DMS 273 (cell line): ENCODE data around the gene PHACTR3.

Source experiments
- DNase-seq: peaks from one replicate; lab custom pipeline; 2025; ENCODE audit not compliant: unreplicated experiment; lab: John Stamatoyannopoulos, UW

The PHACTR3 gene

GRCh38 chr20:59786801-59787537 is 182.6 kb downstream of the PHACTR3 start:
- no peak for DNase-seq

DNA sequence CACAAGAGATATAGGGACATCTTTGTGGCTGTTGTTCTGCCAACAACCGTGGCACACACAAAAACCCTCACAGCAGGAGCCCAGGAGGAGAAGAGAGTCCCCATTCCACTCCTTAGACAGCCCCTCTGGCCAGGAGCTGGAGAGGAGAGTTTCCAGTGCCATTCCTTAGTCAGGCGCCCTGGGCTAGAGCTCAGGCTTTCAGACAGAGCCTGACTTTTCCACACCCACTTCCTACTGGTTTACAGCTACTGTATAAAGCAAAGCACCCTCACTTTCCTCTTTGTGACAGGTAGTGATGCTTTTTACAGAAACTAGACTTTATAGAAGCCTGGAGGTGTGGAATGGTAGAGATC is 183.2 kb downstream of the PHACTR3 start:
- DNase-seq: no peak

- DNase-seq: no peak
Measured at GRCh38 chr20:59788196-59788735, 183.9 kb downstream of the PHACTR3 start.

DNA sequence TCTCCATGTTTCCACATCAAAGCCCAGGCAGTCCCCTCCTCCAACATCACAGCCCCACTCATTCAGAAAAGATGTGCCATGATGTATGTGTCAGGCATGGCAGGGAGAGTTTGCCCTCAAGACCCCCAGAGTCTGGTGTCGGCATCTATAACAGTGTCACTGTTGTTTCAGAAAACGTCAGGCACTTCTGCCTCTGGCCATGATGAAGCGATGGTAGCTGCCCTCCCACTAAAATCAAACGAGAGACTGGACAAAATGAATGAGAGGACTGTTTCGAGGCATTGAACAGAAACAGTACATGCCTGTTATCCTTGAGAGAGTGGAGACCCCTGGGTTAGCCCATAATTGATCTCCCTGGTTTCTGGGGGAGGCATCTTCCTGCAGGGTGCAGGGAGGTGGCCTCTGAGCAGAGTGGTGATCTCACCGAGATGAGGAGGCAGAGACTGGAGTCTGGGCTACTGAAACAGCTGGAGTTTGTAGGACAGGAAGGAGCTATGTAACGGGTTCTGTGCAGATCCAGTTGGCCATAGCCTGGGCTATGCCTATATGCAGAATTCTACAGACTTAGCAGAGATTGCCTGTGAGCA is 184.6 kb downstream of the PHACTR3 start:
- no peak for DNase-seq

GRCh38 chr20:59789686-59790085 is 185.3 kb downstream of the PHACTR3 start:
- no peak for DNase-seq

- no peak for DNase-seq
Measured at GRCh38 chr20:59790346-59790745, 186.0 kb downstream of the PHACTR3 start.

DNA sequence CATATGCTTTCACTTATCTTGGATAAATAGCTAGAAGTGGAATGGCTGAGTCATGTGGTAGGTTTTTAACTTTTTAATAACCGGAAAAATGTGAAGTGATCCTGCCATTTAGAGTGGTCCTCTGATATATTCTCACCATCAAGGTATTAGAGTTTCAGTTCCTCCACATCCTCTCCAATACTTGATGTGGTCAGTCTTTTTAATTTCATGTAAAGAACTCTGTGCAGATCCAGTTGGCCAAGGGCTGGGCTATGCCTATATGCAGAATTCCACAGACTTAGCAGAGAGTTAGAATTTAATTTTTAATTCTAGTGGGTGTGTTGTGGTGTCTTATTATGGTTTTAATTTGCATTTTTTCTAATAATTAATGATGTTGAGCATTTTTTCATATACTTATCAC is 188.0 kb downstream of the PHACTR3 start:
- no peak for DNase-seq

DNA sequence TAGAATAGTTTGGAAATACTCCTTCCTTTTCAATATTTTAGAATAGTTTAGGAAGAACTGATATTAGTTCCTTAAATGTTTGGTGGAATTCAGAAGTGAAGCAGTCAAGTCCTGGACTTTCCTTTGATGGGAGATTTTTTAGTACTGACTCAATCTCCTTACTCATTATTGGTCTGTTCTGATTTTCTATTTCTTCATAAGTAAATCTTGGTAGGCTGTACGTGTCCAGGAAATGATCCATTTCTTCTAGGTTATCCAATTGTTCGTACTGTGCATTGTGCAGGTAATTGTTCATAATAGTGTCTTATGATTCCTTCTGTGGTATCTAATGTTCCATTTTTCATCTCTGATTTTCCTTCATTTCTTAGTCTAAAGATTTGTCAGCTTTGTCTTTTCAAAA is 190.2 kb downstream of the PHACTR3 start:
- DNase-seq: no peak

DNA sequence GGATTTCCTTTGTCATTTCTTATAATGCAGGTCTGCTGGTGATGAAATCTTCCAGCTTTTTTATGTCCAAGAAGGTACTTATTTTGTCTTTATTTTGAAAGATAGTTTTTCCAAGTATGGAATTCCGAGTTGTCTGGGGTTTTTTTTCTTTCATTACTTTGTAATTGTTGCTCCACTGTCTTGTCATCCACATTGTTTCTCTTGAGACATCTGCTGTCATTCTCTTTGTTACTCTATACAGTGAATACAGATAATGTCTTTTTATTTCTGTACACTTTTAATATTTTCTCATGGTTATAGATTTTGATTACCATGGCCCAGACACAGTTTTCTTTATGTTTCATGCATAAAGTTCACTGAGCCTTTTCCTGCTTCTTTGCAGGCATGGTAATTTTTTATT is 196.0 kb downstream of the PHACTR3 start:
- DNase-seq: no peak

DNA sequence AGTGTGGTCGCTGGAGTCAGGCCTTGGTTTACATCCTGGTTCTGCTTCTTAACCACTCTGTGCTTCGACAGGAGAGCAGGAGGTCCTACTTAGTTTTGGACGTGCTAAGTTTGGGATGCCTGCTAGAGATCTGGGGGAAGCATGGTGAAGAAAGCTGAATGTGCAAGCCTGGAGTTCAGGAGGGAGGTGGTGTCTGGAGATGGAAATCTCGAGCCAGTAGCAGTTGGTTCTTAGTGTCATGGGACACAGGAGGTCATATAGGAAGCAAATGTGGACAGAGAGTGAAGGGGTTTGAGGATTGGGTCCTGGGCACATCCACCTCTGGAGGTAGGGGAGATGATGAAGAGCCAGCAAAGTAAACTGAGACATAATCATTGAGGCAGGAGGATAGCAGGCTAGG is 197.7 kb downstream of the PHACTR3 start:
- no peak for DNase-seq

- DNase-seq: no peak
Measured at GRCh38 chr20:59802471-59803221, 198.3 kb downstream of the PHACTR3 start.

DNA sequence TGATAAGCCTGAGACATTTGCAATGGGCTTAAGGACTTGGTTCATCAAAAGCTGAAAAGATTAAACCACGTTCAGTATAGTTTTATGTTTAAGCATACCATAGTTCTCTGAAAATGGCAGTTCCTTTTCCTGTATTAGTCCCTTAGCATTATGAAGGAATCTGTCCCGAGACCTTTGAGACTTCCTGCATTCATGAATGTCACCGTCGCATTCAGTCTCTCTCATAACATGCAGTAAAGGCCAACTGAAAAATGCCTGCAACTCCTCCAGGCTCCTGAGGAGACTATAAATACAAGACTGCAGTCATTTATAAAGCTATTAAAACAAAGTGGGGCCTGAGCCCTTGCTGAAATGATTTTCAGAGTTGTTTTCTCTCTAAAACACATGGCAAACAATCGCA is 200.0 kb downstream of the PHACTR3 start:
- DNase-seq: no peak

DNA sequence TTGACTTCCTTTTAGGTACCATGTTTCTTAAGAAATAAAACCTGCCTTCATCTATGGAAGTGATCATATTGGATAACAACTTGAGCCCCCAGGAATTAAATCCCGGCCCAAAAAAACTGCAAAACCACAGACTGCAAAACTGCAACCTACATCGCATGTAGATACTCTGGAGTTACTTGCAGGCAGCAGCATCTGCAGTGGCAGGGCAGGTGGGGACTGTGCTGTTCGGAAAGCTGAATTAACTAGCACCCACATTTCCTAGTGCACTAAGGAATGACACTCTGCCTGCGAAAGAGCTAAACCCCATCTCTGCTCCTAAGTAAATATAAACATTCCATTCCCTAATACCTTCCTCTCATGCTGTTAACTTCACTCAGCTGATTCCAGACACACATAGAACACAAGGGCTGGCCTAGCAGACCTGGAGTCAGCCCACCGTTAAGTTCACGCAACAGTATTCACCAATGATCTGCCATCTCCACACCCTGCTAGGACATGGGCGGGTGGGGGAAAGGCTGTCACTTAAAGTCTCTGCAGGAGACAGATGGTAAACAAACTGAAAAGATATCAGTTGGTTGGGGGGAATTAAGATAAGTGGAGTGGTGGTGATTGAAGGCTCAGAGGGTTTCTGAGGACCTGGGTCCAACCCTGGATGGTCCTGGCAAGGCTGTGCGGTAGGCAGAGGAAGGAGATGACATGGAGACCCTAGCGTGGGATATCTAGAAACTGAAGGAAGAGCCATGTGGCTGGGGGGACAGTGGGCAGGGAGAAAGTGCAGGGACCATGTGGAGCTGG is 200.7 kb downstream of the PHACTR3 start:
- no peak for DNase-seq

DNA sequence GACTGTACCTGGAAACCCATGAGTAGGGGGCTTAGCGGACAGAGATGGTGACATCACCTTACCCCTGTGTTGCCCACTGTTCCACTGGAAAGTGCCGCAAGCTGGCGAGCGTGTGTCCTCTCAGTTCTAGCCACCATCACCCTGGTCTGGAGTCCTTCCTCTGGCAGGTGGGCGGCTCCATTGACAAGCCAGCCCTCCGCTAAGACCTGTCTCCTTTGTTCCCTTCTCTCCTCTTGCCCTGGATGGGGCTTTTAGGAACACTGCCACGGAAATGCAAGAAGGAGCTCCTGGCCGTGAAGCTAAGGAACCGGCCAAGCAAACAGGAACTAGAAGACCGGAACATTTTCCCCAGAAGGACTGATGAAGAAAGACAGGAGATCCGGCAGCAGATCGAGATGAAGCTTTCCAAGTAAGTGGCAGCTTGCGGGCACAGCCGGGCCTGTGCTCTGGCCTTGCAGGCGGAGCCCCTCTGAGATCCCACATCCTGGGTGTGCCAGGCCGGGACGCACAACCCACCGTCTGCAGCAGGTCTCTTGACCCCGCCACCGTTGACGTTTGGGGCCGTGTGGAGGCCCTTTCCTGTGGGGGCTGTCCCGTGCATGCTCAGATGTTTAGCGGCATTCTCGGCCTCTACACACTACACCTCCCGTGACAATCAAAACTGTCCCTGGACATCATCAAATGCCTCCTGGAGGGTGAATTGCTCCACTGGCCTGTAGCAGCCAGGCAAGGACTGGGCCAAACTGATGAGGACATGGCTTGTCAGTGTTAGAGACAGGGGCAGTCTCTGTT is 201.6 kb downstream of the PHACTR3 start:
- no peak for DNase-seq

- no peak for DNase-seq
Measured at GRCh38 chr20:59806578-59806975, 202.2 kb downstream of the PHACTR3 start.

GRCh38 chr20:59807909-59808728 is 203.8 kb downstream of the PHACTR3 start:
- no peak for DNase-seq

GRCh38 chr20:59808729-59809381 is 204.5 kb downstream of the PHACTR3 start:
- DNase-seq: no peak

GRCh38 chr20:59809630-59810448 is 205.5 kb downstream of the PHACTR3 start:
- DNase-seq: no peak
